T-helper 17 cell (primary cell): Measurements from ENCODE around the gene GRIK2. TPM values are rescaled to one million over a fixed set of nuclear protein-coding genes. Genes with fewer than 3 reads are reported as not detected.

Experiments used
- ATAC-seq: fragments of 150-1000 bp; cut with Tn5 transposase; 2 replicates; pipeline ENCODE4 v1.10.0; 2021; ENCODE audit warnings: mild to moderate bottlenecking, moderate library complexity
- DNase-seq, 3 donors: peaks; one replicate each; pipeline versions ENCODE4 v3.0.0 to v3.0.0-alpha.2; 2020 to 2021
- H3K9me3 ChIP-seq: one replicate; pipeline ENCODE4 v1.7.0; 2013; ENCODE audit warnings: low read length, mild to moderate bottlenecking; ENCODE audit not compliant: control insufficient read depth, poor library complexity, severe bottlenecking
- H3K27ac Mint-ChIP-seq: one replicate; pipeline ENCODE4 v1.8.0; 2022; ENCODE audit warnings: mild to moderate bottlenecking, moderate library complexity, mixed read lengths
- H3K27me3 Mint-ChIP-seq: one replicate; pipeline ENCODE4 v1.8.0; 2022; ENCODE audit warnings: mixed read lengths
- H3K36me3 Mint-ChIP-seq: one replicate; pipeline ENCODE4 v1.8.0; 2022; ENCODE audit warnings: low read depth, mixed read lengths
- H3K4me1 Mint-ChIP-seq: one replicate; pipeline ENCODE4 v1.8.0; 2022; ENCODE audit warnings: mild to moderate bottlenecking, mixed read lengths
- H3K4me3 Mint-ChIP-seq: one replicate; pipeline ENCODE4 v1.8.0; 2022; ENCODE audit warnings: mild to moderate bottlenecking, moderate library complexity, mixed read lengths
- total RNA-seq, 4 donors: library from RNA in 2 of 4; stranded (reverse) in 2 of 4; gene quantifications; one replicate each; pipeline ENCODE4 v1.2.3 and lab custom pipeline; 2022 to 2026

The GRIK2 gene
- total RNA-seq, 2 donors from 2014 or later: not detected

- H3K9me3 ChIP-seq: no peaks in the 10 kb centered on the region
- no peak overlapping the region for H3K27ac Mint-ChIP-seq
- no peaks in the 10 kb centered on the region for H3K27me3 Mint-ChIP-seq
- ATAC-seq (no peak), DNase-seq (no peak)
- H3K36me3 Mint-ChIP-seq: no peaks in the 10 kb centered on the region
- H3K4me1 Mint-ChIP-seq: no peaks in the 10 kb centered on the region
- H3K4me3 Mint-ChIP-seq: no peak overlapping the region
Measured at GRCh38 chr6:101926149-101926925, 532.8 kb downstream of the GRIK2 start.

GRCh38 chr6:101931766-101932165, 538.3 kb downstream of the GRIK2 start:
- no peak overlapping the region for H3K4me3 Mint-ChIP-seq
- H3K9me3 ChIP-seq: no peaks in the 10 kb centered on the region
- DNase-seq: no peak
- H3K27ac Mint-ChIP-seq: no peak overlapping the region
- no peaks in the 10 kb centered on the region for H3K4me1 Mint-ChIP-seq
- H3K27me3 Mint-ChIP-seq: no peaks in the 10 kb centered on the region
- no peak for ATAC-seq
- H3K36me3 Mint-ChIP-seq: no peaks in the 10 kb centered on the region

GRCh38 chr6:101932704-101933103, 539.2 kb downstream of the GRIK2 start:
- Mint-ChIP-seq H3K4me1 (no peaks in the 10 kb centered on the region), H3K36me3 (no peaks in the 10 kb centered on the region), H3K4me3 (no peak overlapping the region), H3K27ac (no peak overlapping the region), H3K27me3 (no peaks in the 10 kb centered on the region)
- H3K9me3 ChIP-seq: no peaks in the 10 kb centered on the region
- DNase-seq (no peak), ATAC-seq (no peak)

GRCh38 chr6:101935732-101936131, 542.2 kb downstream of the GRIK2 start:
- Mint-ChIP-seq H3K4me3 (no peak overlapping the region), H3K27me3 (no peaks in the 10 kb centered on the region), H3K4me1 (no peaks in the 10 kb centered on the region), H3K36me3 (no peaks in the 10 kb centered on the region), H3K27ac (no peak overlapping the region)
- no peak for ATAC-seq
- H3K9me3 ChIP-seq: no peaks in the 10 kb centered on the region
- DNase-seq: no peak

- Mint-ChIP-seq H3K27me3 (no peaks in the 10 kb centered on the region), H3K4me3 (no peak overlapping the region), H3K27ac (no peak overlapping the region), H3K36me3 (no peaks in the 10 kb centered on the region), H3K4me1 (no peaks in the 10 kb centered on the region)
- no peaks in the 10 kb centered on the region for H3K9me3 ChIP-seq
- no peak for DNase-seq
- ATAC-seq: no peak
Measured at GRCh38 chr6:101936516-101936915, 543.0 kb downstream of the GRIK2 start.

GRCh38 chr6:101937108-101937507, 543.6 kb downstream of the GRIK2 start:
- DNase-seq: no peak
- H3K4me1 Mint-ChIP-seq: no peaks in the 10 kb centered on the region
- H3K4me3 Mint-ChIP-seq: no peak overlapping the region
- no peaks in the 10 kb centered on the region for H3K36me3 Mint-ChIP-seq
- no peaks in the 10 kb centered on the region for H3K9me3 ChIP-seq
- H3K27ac Mint-ChIP-seq: no peak overlapping the region
- H3K27me3 Mint-ChIP-seq: no peaks in the 10 kb centered on the region
- no peak for ATAC-seq

- no peak overlapping the region for H3K4me3 Mint-ChIP-seq
Measured at GRCh38 chr6:101940391-101940790, 546.9 kb downstream of the GRIK2 start.

GRCh38 chr6:101956961-101957360, 563.5 kb downstream of the GRIK2 start:
- Mint-ChIP-seq H3K27me3 (no peaks in the 10 kb centered on the region), H3K4me1 (no peaks in the 10 kb centered on the region), H3K4me3 (no peak overlapping the region), H3K27ac (no peak overlapping the region), H3K36me3 (no peaks in the 10 kb centered on the region)
- no peak for DNase-seq
- no peak for ATAC-seq
- H3K9me3 ChIP-seq: no peaks in the 10 kb centered on the region

More at GRCh38 chr6:101940391-101940790, 546.9 kb downstream of the GRIK2 start:
- DNase-seq (no peak), ATAC-seq (no peak)
- Mint-ChIP-seq H3K27ac (no peak overlapping the region), H3K4me1 (no peaks in the 10 kb centered on the region), H3K27me3 (no peaks in the 10 kb centered on the region), H3K36me3 (no peaks in the 10 kb centered on the region)
- H3K9me3 ChIP-seq: no peaks in the 10 kb centered on the region

- H3K27me3 Mint-ChIP-seq: no peaks in the 10 kb centered on the region
- no peaks in the 10 kb centered on the region for H3K4me1 Mint-ChIP-seq
- ATAC-seq: no peak
- no peak for DNase-seq
- no peak overlapping the region for H3K4me3 Mint-ChIP-seq
- no peak overlapping the region for H3K27ac Mint-ChIP-seq
- H3K9me3 ChIP-seq: no peaks in the 10 kb centered on the region
- H3K36me3 Mint-ChIP-seq: no peaks in the 10 kb centered on the region
Measured at GRCh38 chr6:101961357-101961756, 567.8 kb downstream of the GRIK2 start.

GRCh38 chr6:101980924-101981323, 587.4 kb downstream of the GRIK2 start:
- DNase-seq (no peak), ATAC-seq (no peak)
- no peak overlapping the region for H3K4me3 Mint-ChIP-seq
- H3K27me3 Mint-ChIP-seq: no peaks in the 10 kb centered on the region
- H3K27ac Mint-ChIP-seq: no peak overlapping the region
- H3K4me1 Mint-ChIP-seq: no peaks in the 10 kb centered on the region
- H3K36me3 Mint-ChIP-seq: no peaks in the 10 kb centered on the region
- no peaks in the 10 kb centered on the region for H3K9me3 ChIP-seq

GRCh38 chr6:101986476-101986875, 593.0 kb downstream of the GRIK2 start:
- no peaks in the 10 kb centered on the region for H3K36me3 Mint-ChIP-seq
- no peak overlapping the region for H3K4me3 Mint-ChIP-seq
- no peak overlapping the region for H3K27ac Mint-ChIP-seq
- H3K9me3 ChIP-seq: no peaks in the 10 kb centered on the region
- no peak for ATAC-seq
- H3K27me3 Mint-ChIP-seq: no peaks in the 10 kb centered on the region
- H3K4me1 Mint-ChIP-seq: no peaks in the 10 kb centered on the region
- no peak for DNase-seq

GRCh38 chr6:101992286-101992685, 598.8 kb downstream of the GRIK2 start:
- H3K4me3 Mint-ChIP-seq: no peak overlapping the region

GRCh38 chr6:101994521-101994920, 601.0 kb downstream of the GRIK2 start:
- Mint-ChIP-seq H3K4me1 (no peaks in the 10 kb centered on the region), H3K4me3 (no peak overlapping the region), H3K36me3 (no peaks in the 10 kb centered on the region), H3K27ac (no peak overlapping the region), H3K27me3 (no peaks in the 10 kb centered on the region)
- DNase-seq: no peak
- H3K9me3 ChIP-seq: no peaks in the 10 kb centered on the region
- ATAC-seq: no peak

More at GRCh38 chr6:101992286-101992685, 598.8 kb downstream of the GRIK2 start:
- no peaks in the 10 kb centered on the region for H3K36me3 Mint-ChIP-seq
- no peaks in the 10 kb centered on the region for H3K4me1 Mint-ChIP-seq
- ATAC-seq: no peak
- no peak overlapping the region for H3K27ac Mint-ChIP-seq
- no peak for DNase-seq
- no peaks in the 10 kb centered on the region for H3K9me3 ChIP-seq
- no peaks in the 10 kb centered on the region for H3K27me3 Mint-ChIP-seq

GRCh38 chr6:102015431-102015830, 621.9 kb downstream of the GRIK2 start:
- no peak for DNase-seq
- no peaks in the 10 kb centered on the region for H3K36me3 Mint-ChIP-seq
- no peak overlapping the region for H3K27ac Mint-ChIP-seq
- ATAC-seq: no peak
- no peaks in the 10 kb centered on the region for H3K27me3 Mint-ChIP-seq
- no peak overlapping the region for H3K4me3 Mint-ChIP-seq
- no peaks in the 10 kb centered on the region for H3K9me3 ChIP-seq
- H3K4me1 Mint-ChIP-seq: no peaks in the 10 kb centered on the region
